ENCODE measurements around the gene C3orf22.

GRCh38 chr3:126551839-126552687 lies 6.7 kb downstream of the C3orf22 start:
- TF ChIP-seq, protein P1, sequence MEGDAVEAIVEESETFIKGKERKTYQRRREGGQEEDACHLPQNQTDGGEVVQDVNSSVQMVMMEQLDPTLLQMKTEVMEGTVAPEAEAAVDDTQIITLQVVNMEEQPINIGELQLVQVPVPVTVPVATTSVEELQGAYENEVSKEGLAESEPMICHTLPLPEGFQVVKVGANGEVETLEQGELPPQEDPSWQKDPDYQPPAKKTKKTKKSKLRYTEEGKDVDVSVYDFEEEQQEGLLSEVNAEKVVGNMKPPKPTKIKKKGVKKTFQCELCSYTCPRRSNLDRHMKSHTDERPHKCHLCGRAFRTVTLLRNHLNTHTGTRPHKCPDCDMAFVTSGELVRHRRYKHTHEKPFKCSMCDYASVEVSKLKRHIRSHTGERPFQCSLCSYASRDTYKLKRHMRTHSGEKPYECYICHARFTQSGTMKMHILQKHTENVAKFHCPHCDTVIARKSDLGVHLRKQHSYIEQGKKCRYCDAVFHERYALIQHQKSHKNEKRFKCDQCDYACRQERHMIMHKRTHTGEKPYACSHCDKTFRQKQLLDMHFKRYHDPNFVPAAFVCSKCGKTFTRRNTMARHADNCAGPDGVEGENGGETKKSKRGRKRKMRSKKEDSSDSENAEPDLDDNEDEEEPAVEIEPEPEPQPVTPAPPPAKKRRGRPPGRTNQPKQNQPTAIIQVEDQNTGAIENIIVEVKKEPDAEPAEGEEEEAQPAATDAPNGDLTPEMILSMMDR (IDR thresholded peaks at IDR 0.05): no peak
- TF ChIP-seq EP300 (IDR thresholded peaks at IDR 0.05; ENCODE audit: low read depth): no peak
